H1 (cell line): ENCODE data around the gene SMIM13. TPM values are rescaled to one million over a fixed set of nuclear protein-coding genes. Genes with fewer than 3 reads are reported as not detected.

Source experiments
- CTCF ChIA-PET: fragments of 300-600 bp; sonication (Branson Sonifier 250); formaldehyde crosslinking; loops from one replicate; lab custom pipeline; 2021; ENCODE audit not compliant: partially characterized antibody; lab: Charles Lee
- POLR2A ChIA-PET: fragments of 300-600 bp; sonication (Branson Sonifier 250); formaldehyde crosslinking; loops from one replicate; lab custom pipeline; 2021; ENCODE audit warnings: inconsistent platforms; ENCODE audit not compliant: partially characterized antibody; lab: Charles Lee
- DNase-seq, 2 experiments: peaks; one replicate each; pipeline versions ENCODE4 v3.0.0 to v3.0.0-alpha.2; 2010 to 2022; ENCODE audit warnings: low spot score in 2 of 2, low read depth in 1 of 2, mixed read lengths in 1 of 2
- FAIRE-seq: peaks from 2 replicates; lab custom pipeline; 2011; peaks lifted over from hg19 to GRCh38; lab: Jason Lieb, UNC
- H2AFZ ChIP-seq: 2 replicates; pipeline ENCODE4 v1.8.1; 2012; ENCODE audit warnings: low read length, inconsistent platforms
- H2AK5ac ChIP-seq: 2 replicates; pipeline ENCODE4 v1.6.1; 2013; ENCODE audit warnings: low read depth, low read length
- H2BK120ac ChIP-seq: replicated peaks from 2 replicates; pipeline ENCODE3; 2013; ENCODE audit warnings: low read depth, low read length, inconsistent platforms
- H2BK12ac ChIP-seq: 2 replicates; pipeline ENCODE4 v1.6.1; 2013; ENCODE audit warnings: low read depth, low read length
- H2BK15ac ChIP-seq: 2 replicates; pipeline ENCODE4 v1.6.1; 2013; ENCODE audit warnings: low read length
- H2BK20ac ChIP-seq: 2 replicates; pipeline ENCODE4 v1.6.1; 2013; ENCODE audit warnings: low read length
- H2BK5ac ChIP-seq: 2 replicates; pipeline ENCODE4 v1.6.1; 2013; ENCODE audit warnings: low read depth, low read length
- H3K14ac ChIP-seq: 2 replicates; pipeline ENCODE4 v1.6.1; 2013; ENCODE audit warnings: inconsistent platforms; ENCODE audit not compliant: insufficient read length
- H3K18ac ChIP-seq: 2 replicates; pipeline ENCODE4 v1.6.1; 2013; ENCODE audit warnings: low read length; ENCODE audit errors: extremely low read depth
- H3K23ac ChIP-seq: 2 replicates; pipeline ENCODE4 v1.6.1; 2013; ENCODE audit warnings: inconsistent platforms; ENCODE audit not compliant: insufficient read length
- H3K23me2 ChIP-seq: 2 replicates; pipeline ENCODE4 v1.6.1; 2013; ENCODE audit warnings: low read depth, low read length
- H3K27ac ChIP-seq: 2 replicates; pipeline ENCODE4 v1.6.1; 2011; ENCODE audit warnings: low read depth, low read length, inconsistent platforms
- H3K27me3 ChIP-seq, 4 experiments: replicated peaks in 1 of 4; 1 replicate in 1 of 4; 2 replicates in 3 of 4; pipeline versions ENCODE4 v1.6.1 to v1.8.1; 2011 to 2013; ENCODE audit warnings: low read length in 3 of 4, mild to moderate bottlenecking in 3 of 4, inconsistent platforms in 2 of 4, mixed read lengths in 2 of 4, moderate library complexity in 1 of 4; ENCODE audit not compliant: control insufficient read depth in 3 of 4, insufficient read depth in 3 of 4; ENCODE audit errors: extremely low read depth in 1 of 4
- H3K36me3 ChIP-seq, 4 experiments: 2 replicates each; pipeline versions ENCODE4 v1.6.1 to v1.8.1; 2011 to 2013; ENCODE audit warnings: mild to moderate bottlenecking in 4 of 4, low read length in 3 of 4, moderate library complexity in 2 of 4, control low read depth in 1 of 4, inconsistent platforms in 1 of 4; ENCODE audit not compliant: insufficient read depth in 4 of 4, control insufficient read depth in 2 of 4
- H3K4ac ChIP-seq: replicated peaks from 2 replicates; pipeline ENCODE3; 2013; ENCODE audit warnings: low read length, low read depth, mixed read lengths, inconsistent platforms; ENCODE audit not compliant: insufficient read length
- H3K4me1 ChIP-seq, 4 experiments: replicated peaks in 1 of 4; 1 replicate in 1 of 4; 2 replicates in 3 of 4; pipeline versions ENCODE4 v1.6.1 to v1.8.1; 2011 to 2013; ENCODE audit warnings: low read length in 3 of 4, inconsistent platforms in 2 of 4, mixed read lengths in 1 of 4; ENCODE audit not compliant: insufficient read depth in 4 of 4, control insufficient read depth in 3 of 4
- H3K4me2 ChIP-seq, 2 experiments: 2 replicates each; pipeline versions ENCODE4 v1.6.1 to v1.8.1; 2011 to 2013; ENCODE audit warnings: low read depth in 2 of 2, low read length in 2 of 2, control low read depth in 1 of 2, inconsistent platforms in 1 of 2, mild to moderate bottlenecking in 1 of 2; ENCODE audit not compliant: insufficient read depth in 1 of 2
- H3K4me3 ChIP-seq, 4 experiments: fragments of 200-600, 300-600 bp in 1 of 4; sonication (generic), shearing (Covaris generic), sonication (Bioruptor Twin) in 1 of 4; 2 replicates each; pipeline versions ENCODE4 v1.5.1 to v1.8.1; 2011 to 2016; ENCODE audit warnings: low read length in 4 of 4, low read depth in 3 of 4, control low read depth in 2 of 4, inconsistent platforms in 2 of 4, mild to moderate bottlenecking in 2 of 4, mixed read lengths in 1 of 4, moderate library complexity in 1 of 4; ENCODE audit not compliant: insufficient read depth in 2 of 4; ENCODE audit errors: extremely low read depth in 1 of 4
- H3K56ac ChIP-seq: replicated peaks from 2 replicates; pipeline ENCODE3; 2013; ENCODE audit warnings: low read depth, mild to moderate bottlenecking, mixed read lengths, low read length, inconsistent platforms; ENCODE audit not compliant: insufficient read length
- H3K79me1 ChIP-seq: 2 replicates; pipeline ENCODE4 v1.6.1; 2013; ENCODE audit warnings: low read depth, low read length, control low read depth
- H3K79me2 ChIP-seq, 2 experiments: 2 replicates each; pipeline versions ENCODE4 v1.6.1 to v1.8.1; 2012 to 2013; ENCODE audit warnings: low read length in 2 of 2, mild to moderate bottlenecking in 2 of 2, inconsistent platforms in 1 of 2; ENCODE audit not compliant: insufficient read depth in 2 of 2, control insufficient read depth in 1 of 2
- H3K9ac ChIP-seq, 4 experiments: replicated peaks in 1 of 4; 1 replicate in 1 of 4; 2 replicates in 3 of 4; pipeline versions ENCODE4 v1.6.1 to v1.8.1; 2011 to 2013; ENCODE audit warnings: low read depth in 3 of 4, low read length in 3 of 4, control low read depth in 2 of 4, mild to moderate bottlenecking in 2 of 4, moderate library complexity in 2 of 4, inconsistent platforms in 1 of 4; ENCODE audit errors: extremely low read depth in 1 of 4
- H3K9me3 ChIP-seq, 2 experiments: 2 replicates each; pipeline versions ENCODE4 v1.6.1 to v1.8.1; 2012 to 2013; ENCODE audit warnings: mild to moderate bottlenecking in 2 of 2, moderate library complexity in 2 of 2, control low read depth in 1 of 2, inconsistent platforms in 1 of 2, low read depth in 1 of 2, low read length in 1 of 2, mixed read lengths in 1 of 2; ENCODE audit not compliant: insufficient read depth in 2 of 2
- H4K20me1 ChIP-seq, 2 experiments: replicated peaks in 1 of 2; 2 replicates each; pipeline versions ENCODE3 to v1.8.1; 2011 to 2013; ENCODE audit warnings: inconsistent platforms in 2 of 2, low read length in 2 of 2, mild to moderate bottlenecking in 1 of 2; ENCODE audit not compliant: insufficient read depth in 2 of 2, control insufficient read depth in 1 of 2
- H4K5ac ChIP-seq: 2 replicates; pipeline ENCODE4 v1.6.1; 2013; ENCODE audit warnings: low read length, low read depth, mixed read lengths, inconsistent platforms; ENCODE audit not compliant: insufficient read length
- H4K8ac ChIP-seq: 2 replicates; pipeline ENCODE4 v1.8.0; 2013; ENCODE audit warnings: mild to moderate bottlenecking, moderate library complexity, low read length, inconsistent platforms; ENCODE audit not compliant: insufficient read depth; ENCODE audit errors: extremely low read depth
- H4K91ac ChIP-seq: replicated peaks from 2 replicates; pipeline ENCODE3; 2013; ENCODE audit warnings: low read length, mixed read lengths, inconsistent platforms; ENCODE audit not compliant: insufficient read length
- CTCF ChIP-seq, 3 experiments: IDR thresholded peaks; 1 replicate in 2 of 3; 2 replicates in 1 of 3; pipeline versions ENCODE4 v1.5.1 to v1.6.1; 2011; ENCODE audit warnings: low read length in 3 of 3, mild to moderate bottlenecking in 3 of 3, inconsistent platforms in 2 of 3, low read depth in 1 of 3, moderate library complexity in 1 of 3; ENCODE audit not compliant: insufficient read depth in 1 of 3; ENCODE audit errors: control extremely low read depth in 1 of 3
- EP300 ChIP-seq, 2 experiments: IDR thresholded peaks; 1 replicate in 1 of 2; 2 replicates in 1 of 2; pipeline ENCODE4 v1.6.1; 2011 to 2012; ENCODE audit warnings: low read depth in 2 of 2, low read length in 2 of 2, mild to moderate bottlenecking in 2 of 2, borderline replicate concordance in 1 of 2, inconsistent platforms in 1 of 2, moderate library complexity in 1 of 2
- WGBS, 2 experiments: shearing (Covaris generic) in 1 of 2; methylation state at CpG; one replicate each; pipeline versions ENCODE4 v1.1.6 to v1.1.7; 2013 to 2015; ENCODE audit warnings: low lambda C conversion rate in 2 of 2, mixed read lengths in 2 of 2, inconsistent platforms in 1 of 2, low coverage in 1 of 2, missing lambda C conversion rate in 1 of 2; ENCODE audit not compliant: insufficient replicate concordance in 2 of 2, insufficient coverage in 1 of 2, insufficient read length in 1 of 2; ENCODE audit errors: extremely low coverage in 1 of 2, missing lambda C conversion rate in 1 of 2; 5-methylcytosine and 5-hydroxymethylcytosine counted together
- polyA plus RNA-seq, 7 experiments: library from polyadenylated mRNA; depleted of rRNA in 3 of 7; stranded (reverse) in 5 of 7; unstranded in 2 of 7; fragments of >200 nt in 5 of 7; fragments of 200-250 nt in 2 of 7; gene quantifications; 1 replicate in 5 of 7; 2 replicates in 1 of 7; 4 replicates in 1 of 7; pipeline versions ENCODE4 v1.2.1 to v1.2.3, GENCODE V29; 2011 to 2013; ENCODE audit warnings: missing spikeins in 2 of 7, mixed read lengths in 2 of 7
- total RNA-seq: library from RNA; stranded (reverse); fragmentation: NEBNext Ultra II Directional; extraction: Animal tissue kit (Norgen Biotek cat#: 25700); gene quantifications from 2 replicates; pipeline ENCODE4 v1.2.1, GENCODE V29; 2021

Gene SMIM13
- total and polyA plus RNA-seq, 2 of the 8 experiments (the other 6 are each of a cell fraction or from before 2014, with no cell fraction given) = 1.7 to 10.6 TPM

- Histone ChIP-seq H3K4me2 (no peak overlapping the region), H3K14ac (no peak overlapping the region), H2BK15ac (no peak overlapping the region), H2BK5ac (no peak overlapping the region), H2AK5ac (no peak overlapping the region), H3K23ac (no peak overlapping the region), H3K23me2 (no peaks in the 10 kb centered on the region), H4K20me1 (peaks cover 2 to 14% of the 10 kb centered on the region in 2 experiments), H2BK20ac (no peak overlapping the region), H3K27ac (no peak overlapping the region), H4K91ac (no peak overlapping the region), H2AFZ (no peak overlapping the region), H3K79me2 (peaks cover 0 to 46% of the 10 kb centered on the region in 2 experiments; a peak in 2 of 4 replicates), H3K56ac (no peak overlapping the region), H3K27me3 (no peaks in the 10 kb centered on the region), H3K79me1 (peaks cover 5% of the 10 kb centered on the region), H2BK12ac (no peak overlapping the region), H3K18ac (no peak overlapping the region), H4K5ac (no peak overlapping the region), H3K4me1 (peaks cover 0 to 9% (median 3%) of the 10 kb centered on the region in 4 experiments; a peak in 3 of 7 replicates), H3K4ac (no peak overlapping the region), H4K8ac (no peak overlapping the region), H3K36me3 (no peaks in the 10 kb centered on the region), H3K9me3 (no peaks in the 10 kb centered on the region), H3K4me3 (no peak overlapping the region), H3K9ac (no peak overlapping the region), H2BK120ac (no peak overlapping the region)
- peak in 1 of 3 experiments; percentile 7; a peak in 1 of 4 replicates for TF ChIP-seq CTCF (IDR thresholded peaks at IDR 0.05; ENCODE audit: control extremely low read depth in 1 of 3, insufficient read depth in 1 of 3, low read depth in 1 of 3, low read length in 3 of 3)
- no peak for TF ChIP-seq EP300 (IDR thresholded peaks at IDR 0.05; ENCODE audit: borderline replicate concordance in 1 of 2, low read depth in 2 of 2, low read length in 2 of 2)
- CTCF ChIA-PET = interaction anchor here (0.6 to 2.1 kb wide), 10 partner anchors 9 to 373 kb away, joined by 3 to 7 read pairs (median 4); partner anchors contain the start of gene ERVFRD-1
- POLR2A ChIA-PET = no interaction called here
- no peak for DNase-seq
- 87% methylated on average over 2 of the region's 2 CpGs; no CpG with 5 or more reads in 1 of the 2 experiments for WGBS, 2 experiments
- FAIRE-seq = no peak
Measured at GRCh38 chr6:11123978-11124377, 30.3 kb downstream of the SMIM13 start.
